Left renal pelvis (tissue), 4 donors: ENCODE data around the gene BPIFA3. TPM values are rescaled to one million over a fixed set of nuclear protein-coding genes. Genes with fewer than 3 reads are reported as not detected.

Experiments used
- DNase-seq, 4 donors: peaks; one replicate each; pipeline ENCODE4 v3.0.0-alpha.2; 2013; ENCODE audit warnings: low read depth in 4 of 4, low spot score in 3 of 4
- polyA plus RNA-seq, 4 donors: library from polyadenylated mRNA; unstranded; fragments of 120-200 nt; gene quantifications; one replicate each; pipeline ENCODE4 v1.2.1, GENCODE V29; 2013; ENCODE audit not compliant: insufficient read length in 4 of 4

BPIFA3 gene
- polyA plus RNA-seq, 4 donors = not detected

DNA sequence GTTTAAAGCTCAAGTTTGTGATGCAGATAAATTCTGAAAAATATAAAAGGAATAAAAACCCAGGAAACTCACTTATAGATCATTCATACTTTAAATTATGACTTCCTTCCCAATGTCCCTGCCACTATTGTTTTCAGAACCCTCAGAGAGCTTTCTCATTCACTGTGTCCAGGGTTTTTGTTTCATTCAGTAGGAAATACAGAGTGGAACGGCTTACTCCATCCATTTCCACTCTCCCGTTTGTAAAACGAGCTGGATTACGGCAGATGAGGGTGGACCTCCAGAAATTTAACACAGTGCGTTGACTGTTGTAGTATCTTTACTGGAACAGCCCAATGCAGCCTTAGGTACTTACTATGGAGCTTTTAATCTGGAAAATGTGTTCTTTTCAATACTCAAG, 42.2 kb downstream of the BPIFA3 start:
- no peak for DNase-seq

- DNase-seq = no peak
Observed at GRCh38 chr20:33261465-33261864, 44.3 kb downstream of the BPIFA3 start.

DNA sequence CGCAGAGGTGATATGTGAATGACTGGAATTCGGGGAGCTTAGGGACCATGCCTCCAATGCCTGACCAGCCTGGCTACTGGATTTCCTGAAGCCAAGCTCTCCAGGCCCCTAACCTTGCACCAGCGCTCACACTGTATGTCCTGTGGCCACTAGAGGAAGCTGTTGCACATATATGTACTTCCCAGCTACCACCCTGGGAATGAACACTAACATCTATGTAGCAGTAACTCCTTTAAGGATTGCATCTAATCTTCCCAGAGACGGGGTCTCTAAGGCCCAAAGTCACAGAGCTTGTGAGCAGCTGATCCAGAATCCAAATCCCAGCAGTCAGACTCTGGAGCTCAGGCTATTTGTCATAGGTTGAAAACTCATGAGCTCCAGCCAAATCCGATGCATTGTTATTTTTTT, 45.5 kb downstream of the BPIFA3 start:
- DNase-seq = peak in 3 of 4 donors; percentile 16 to 39 (median 32)

DNA sequence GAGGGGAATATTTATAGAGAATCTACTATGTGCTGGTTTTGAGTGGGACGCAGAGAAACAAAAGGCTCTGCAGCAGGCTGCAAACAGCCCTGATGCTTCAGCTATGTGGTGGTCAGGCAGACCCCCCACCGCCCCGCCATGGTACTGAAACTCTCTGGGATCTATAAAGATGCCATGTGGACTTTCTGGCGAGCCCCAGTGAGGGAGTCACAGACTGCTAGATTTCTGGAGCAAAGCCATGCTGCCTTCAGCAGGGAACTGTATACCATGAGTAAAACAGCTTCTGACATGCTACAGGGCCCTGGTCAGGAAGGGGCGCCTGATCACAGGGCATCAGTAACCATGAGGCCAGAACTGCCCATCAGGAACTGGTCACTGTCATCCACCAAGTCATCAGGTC, 46.6 kb downstream of the BPIFA3 start:
- no peak for DNase-seq

- DNase-seq = no peak
Observed at GRCh38 chr20:33267701-33268100, 50.5 kb downstream of the BPIFA3 start.

- no peak for DNase-seq
Observed at GRCh38 chr20:33272155-33272873, 55.2 kb downstream of the BPIFA3 start.

DNA sequence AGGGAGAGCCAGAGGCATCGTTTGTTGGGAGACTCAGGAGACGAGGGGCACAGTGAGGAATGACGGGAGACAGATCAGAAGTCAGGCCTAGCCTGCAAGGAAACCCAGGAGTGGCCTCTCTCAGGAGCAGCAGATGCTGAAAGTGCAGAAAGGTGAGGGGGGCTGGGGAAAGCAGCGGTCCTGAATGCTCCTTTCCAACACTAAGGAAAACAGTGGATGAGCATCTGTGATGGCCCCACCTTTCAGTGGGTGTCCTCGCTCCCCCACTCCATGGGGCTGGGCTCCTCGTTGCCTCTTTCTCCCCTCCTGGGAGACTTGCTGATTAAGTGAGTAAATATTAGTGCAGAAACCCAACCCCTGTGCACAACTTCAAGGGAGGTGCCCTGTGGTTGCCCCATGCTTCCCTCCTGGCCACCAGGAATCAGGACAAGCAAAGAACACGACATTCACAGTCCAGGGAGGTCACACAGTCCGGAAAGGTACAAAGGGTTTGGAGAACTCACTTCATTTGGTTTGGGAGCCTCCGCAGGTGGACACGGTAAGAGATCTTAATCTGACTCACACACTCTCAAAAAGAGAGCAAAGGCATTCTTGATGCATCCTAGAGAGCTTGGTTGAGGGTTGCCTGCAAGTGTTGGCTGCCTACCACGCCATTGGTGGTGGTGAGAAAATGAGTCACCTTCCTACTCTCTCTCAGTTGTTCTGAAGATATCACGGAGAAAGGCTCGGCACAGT, 56.1 kb downstream of the BPIFA3 start:
- DNase-seq = no peak

GRCh38 chr20:33275215-33275614, 58.1 kb downstream of the BPIFA3 start:
- no peak for DNase-seq

GRCh38 chr20:33275871-33276270, 58.7 kb downstream of the BPIFA3 start:
- DNase-seq = no peak

- no peak for DNase-seq
Observed at GRCh38 chr20:33276303-33277113, 59.4 kb downstream of the BPIFA3 start.

Other genes with a start within 250 kb of the BPIFA3 start
- not detected for gene SUN5, start 212.9 kb upstream of the BPIFA3 start, polyA plus RNA-seq
- gene BPIFB2, start 209.6 kb upstream of the BPIFA3 start, polyA plus RNA-seq = not detected
- gene BPIFB6, start 185.7 kb upstream of the BPIFA3 start, polyA plus RNA-seq = not detected
- gene BPIFB3, start 163.4 kb upstream of the BPIFA3 start, polyA plus RNA-seq = not detected
- gene BPIFB4, start 137.7 kb upstream of the BPIFA3 start, polyA plus RNA-seq = not detected
- gene BPIFA2, start 49.2 kb upstream of the BPIFA3 start, polyA plus RNA-seq = not detected
- gene BPIFA1, start 18.6 kb downstream of the BPIFA3 start, polyA plus RNA-seq = not detected
- 1 to 10 TPM in 1 of 4 donors, not detected in 3; 2.6 TPM for gene BPIFB1, start 65.9 kb downstream of the BPIFA3 start, polyA plus RNA-seq
- gene CDK5RAP1, start 184.2 kb downstream of the BPIFA3 start, polyA plus RNA-seq = 10 to 100 TPM; 26.3 to 47.2 (median 34.2) TPM
- 10 to 100 TPM in 2 of 4 donors, 1 to 10 TPM in 2; 9.2 to 11.4 (median 10.2) TPM for gene SNTA1, start 226.4 kb downstream of the BPIFA3 start, polyA plus RNA-seq